WTC11 (cell line): ENCODE data around the gene TMPRSS3. TPM values are rescaled to one million over a fixed set of nuclear protein-coding genes. Genes with fewer than 3 reads are reported as not detected.

Experiments
- ATAC-seq: fragments of 200-7000 bp; cut with Tn5 transposase; 2 replicates; pipeline ENCODE4 v1.10.0; 2021; ENCODE audit warnings: mild to moderate bottlenecking, moderate library complexity
- CTCF ChIA-PET: fragments of 300-600 bp; sonication (Branson Sonifier 250); formaldehyde crosslinking; loops from one replicate; lab custom pipeline; 2021; ENCODE audit warnings: antibody characterized with exemption; lab: Charles Lee
- POLR2A ChIA-PET: fragments of 350-600 bp; sonication (Branson Sonifier 250); formaldehyde crosslinking; loops from one replicate; lab custom pipeline; 2021; ENCODE audit warnings: antibody characterized with exemption; lab: Charles Lee
- DNase-seq: peaks from one replicate; pipeline ENCODE4 v3.0.0; 2021; ENCODE audit warnings: low spot score
- H3K27ac Mint-ChIP-seq: 2 replicates; pipeline ENCODE4 v1.8.0; 2021; ENCODE audit warnings: mixed read lengths
- H3K27me3 Mint-ChIP-seq: 2 replicates; pipeline ENCODE4 v1.8.0; 2021; ENCODE audit warnings: low read depth, mild to moderate bottlenecking, moderate library complexity, mixed read lengths
- H3K36me3 Mint-ChIP-seq: 2 replicates; pipeline ENCODE4 v1.8.0; 2021; ENCODE audit warnings: mixed read lengths
- H3K4me1 Mint-ChIP-seq: 2 replicates; pipeline ENCODE4 v1.8.0; 2022; ENCODE audit warnings: mixed read lengths
- H3K4me3 Mint-ChIP-seq: 2 replicates; pipeline ENCODE4 v1.8.0; 2021; ENCODE audit warnings: mild to moderate bottlenecking, moderate library complexity, mixed read lengths
- H3K9me3 Mint-ChIP-seq: 2 replicates; pipeline ENCODE4 v1.8.0; 2021; ENCODE audit warnings: mixed read lengths
- AR ChIP-seq: fragments of 250-450 bp; sonication (Bioruptor Pico); IDR thresholded peaks from 2 replicates; pipeline ENCODE4 v1.9.0; 2021; ENCODE audit warnings: mild to moderate bottlenecking
- ATF3 ChIP-seq: sonication (generic); formaldehyde crosslinking; conservative IDR thresholded peaks from 2 replicates; pipeline ENCODE4 v1.8.1; 2022; ENCODE audit warnings: mild to moderate bottlenecking, missing genetic modification reagents
- CDX4 ChIP-seq: fragments of 250-450 bp; sonication (Bioruptor Pico); IDR thresholded peaks from 2 replicates; pipeline ENCODE4 v1.9.0; 2021; ENCODE audit warnings: moderate library complexity, mild to moderate bottlenecking, inconsistent platforms, borderline replicate concordance
- E2F1 ChIP-seq: sonication (generic); formaldehyde crosslinking; IDR thresholded peaks from 2 replicates; pipeline ENCODE4 v1.8.0; 2022; ENCODE audit warnings: mild to moderate bottlenecking, missing genetic modification reagents
- E2F5 ChIP-seq: sonication (generic); formaldehyde crosslinking; IDR thresholded peaks from 2 replicates; pipeline ENCODE4 v1.8.1; 2022; ENCODE audit warnings: mild to moderate bottlenecking, moderate library complexity, missing genetic modification reagents
- FOXP4 ChIP-seq: sonication (generic); formaldehyde crosslinking; IDR thresholded peaks from 2 replicates; pipeline ENCODE4 v1.8.0; 2022; ENCODE audit warnings: mild to moderate bottlenecking, missing genetic modification reagents
- GTF2I ChIP-seq: fragments of 250-450 bp; sonication (Bioruptor Pico); conservative IDR thresholded peaks from 2 replicates; pipeline ENCODE4 v1.4.0; 2021; ENCODE audit warnings: mild to moderate bottlenecking
- IRF1 ChIP-seq: sonication (generic); formaldehyde crosslinking; IDR thresholded peaks from 2 replicates; pipeline ENCODE4 v1.8.0; 2023; ENCODE audit warnings: missing genetic modification reagents
- JUN ChIP-seq: sonication (generic); formaldehyde crosslinking; IDR thresholded peaks from 2 replicates; pipeline ENCODE4 v1.8.0; 2023; ENCODE audit warnings: mild to moderate bottlenecking, missing genetic modification reagents
- NFATC4 ChIP-seq: fragments of 250-450 bp; sonication (Bioruptor Pico); IDR thresholded peaks from 2 replicates; pipeline ENCODE4 v1.9.0; 2021; ENCODE audit warnings: mild to moderate bottlenecking
- NR1H2 ChIP-seq: sonication (generic); formaldehyde crosslinking; IDR thresholded peaks from 2 replicates; pipeline ENCODE4 v1.9.0; 2021; ENCODE audit warnings: mild to moderate bottlenecking, moderate library complexity, missing genetic modification reagents
- SP1 ChIP-seq: sonication (generic); formaldehyde crosslinking; conservative IDR thresholded peaks from 2 replicates; pipeline ENCODE4 v1.8.1; 2022; ENCODE audit warnings: missing genetic modification reagents
- TEAD4 ChIP-seq: sonication (generic); formaldehyde crosslinking; IDR thresholded peaks from 2 replicates; pipeline ENCODE4 v1.8.0; 2022; ENCODE audit warnings: mild to moderate bottlenecking, missing genetic modification reagents
- ZNF121 ChIP-seq: sonication (generic); formaldehyde crosslinking; IDR thresholded peaks from 2 replicates; pipeline ENCODE4 v1.8.0; 2023; ENCODE audit warnings: missing genetic modification reagents
- ZNF263 ChIP-seq: sonication (generic); formaldehyde crosslinking; IDR thresholded peaks from 2 replicates; pipeline ENCODE4 v1.8.1; 2022; ENCODE audit warnings: low read depth, mild to moderate bottlenecking, moderate library complexity, missing genetic modification reagents
- ZNF281 ChIP-seq: sonication (generic); formaldehyde crosslinking; IDR thresholded peaks from 2 replicates; pipeline ENCODE4 v1.8.0; 2023; ENCODE audit warnings: mild to moderate bottlenecking, missing genetic modification reagents
- total RNA-seq: library from RNA; stranded (reverse); gene quantifications from 3 replicates; pipeline ENCODE4 v1.2.3, GENCODE V29; 2021

The TMPRSS3 gene
- total RNA-seq, 1 experiment from 2014 or later, result 0.39 TPM

GRCh38 chr21:42374457-42374856 lies 21.4 kb downstream of the TMPRSS3 start:
- ChIA-PET CTCF (interaction anchor here (0.8 to 2.0 kb wide), 4 partner anchors 15 to 64 kb away, joined by 3 to 10 read pairs (median 6); no protein-coding TSS in a partner anchor), POLR2A (interaction anchor here (1.1 kb wide), 1 partner anchor 14 kb away, joined by 3 read pairs; no protein-coding TSS in a partner anchor)
- Mint-ChIP-seq H3K27me3 (no peaks in the 10 kb centered on the region; the same call in 1 of the 2 replicates), H3K4me3 (no peak overlapping the region), H3K27ac (no peak overlapping the region), H3K4me1 (peaks cover 12% of the 10 kb centered on the region), H3K36me3 (no peaks in the 10 kb centered on the region), H3K9me3 (no peaks in the 10 kb centered on the region)
- TF ChIP-seq E2F1 (CRISPR knock-in tag) (no peak), CDX4 (CRISPR knock-in tag) (no peak), GTF2I (CRISPR knock-in tag) (no peak), NFATC4 (no peak), JUN (CRISPR knock-in tag) (no peak), TEAD4 (CRISPR knock-in tag) (no peak), ZNF281 (CRISPR knock-in tag) (no peak)
- ATAC-seq (no peak), DNase-seq (no peak)

- no peak overlapping the region for H3K4me3 Mint-ChIP-seq
Observed at GRCh38 chr21:42373908-42374455, 21.9 kb downstream of the TMPRSS3 start.

More at GRCh38 chr21:42373908-42374455, 21.9 kb downstream of the TMPRSS3 start:
- CTCF ChIA-PET, result interaction anchor here (1.1 to 2.0 kb wide), 3 partner anchors 15 to 64 kb away, joined by 4 to 10 read pairs (median 8); no protein-coding TSS in a partner anchor
- Mint-ChIP-seq H3K4me1 (peaks cover 12% of the 10 kb centered on the region), H3K9me3 (no peaks in the 10 kb centered on the region), H3K27ac (no peak overlapping the region), H3K36me3 (no peaks in the 10 kb centered on the region), H3K27me3 (no peaks in the 10 kb centered on the region; the same call in 1 of the 2 replicates)
- ATAC-seq (no peak), DNase-seq (no peak)
- TF ChIP-seq FOXP4 (CRISPR knock-in tag) (no peak), JUN (CRISPR knock-in tag) (no peak), E2F5 (CRISPR knock-in tag) (no peak), AR (no peak), NR1H2 (no peak), ATF3 (CRISPR knock-in tag) (no peak), ZNF263 (CRISPR knock-in tag) (no peak), SP1 (no peak), IRF1 (CRISPR knock-in tag) (no peak), ZNF121 (no peak)
- POLR2A ChIA-PET, result no interaction called here
